ENCODE results near the gene NOP16. TPM values are rescaled to one million over a fixed set of nuclear protein-coding genes. Genes with fewer than 3 reads are reported as not detected.

Gene NOP16
- total and polyA plus RNA-seq, 8 donors: 4.3 to 55.8 (median 30.9) TPM; not detected in 1

DNA sequence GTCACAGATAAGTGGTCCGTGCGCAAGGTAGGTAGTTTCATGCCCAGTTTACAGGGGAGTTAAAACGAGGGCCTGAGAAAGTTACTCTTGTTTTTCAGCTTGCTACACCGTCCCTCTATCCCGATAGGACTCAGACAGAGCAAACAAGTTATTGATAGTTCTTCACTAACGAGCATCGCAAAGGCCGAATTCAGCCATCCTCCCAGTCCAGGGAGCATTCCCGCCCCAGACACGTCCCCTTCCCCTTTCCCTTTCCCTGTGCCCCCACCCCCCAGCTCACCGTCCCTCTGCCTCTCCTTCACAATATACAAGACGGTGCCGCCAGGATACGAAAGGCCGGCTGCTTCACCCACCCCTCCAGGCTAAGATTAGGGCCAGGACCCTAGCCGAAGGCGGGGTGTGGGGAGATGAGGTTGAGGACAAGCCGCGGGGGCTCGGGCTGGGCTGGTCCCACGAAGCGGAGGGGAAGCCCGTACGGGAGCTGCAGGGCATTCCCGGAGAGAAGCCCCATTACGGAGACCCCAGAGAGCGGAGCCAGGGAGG, 27.4 kb downstream of the NOP16 start:
- peaks cover 15 to 52% (median 41%) of the 10 kb centered on the region in 4 donors for H3K4me1 ChIP-seq
- no peaks in the 10 kb centered on the region for H3K9me3 ChIP-seq
- peak overlapping the region; percentile 80 to 98 (median 84) for H3K4me3 ChIP-seq
- peaks cover 0 to 7% (median 2%) of the 10 kb centered on the region in 3 donors for H3K27me3 ChIP-seq
- H3K27ac ChIP-seq: peak overlapping the region; percentile 72 to 89 (median 87)
- intact Hi-C loops (cut with DNase I; ENCODE audit: low total_unique reads): no loop called here
- DNase-seq: no peak
- H3K36me3 ChIP-seq: peaks cover 5 to 34% (median 33%) of the 10 kb centered on the region in 4 donors
- WGBS, 5 donors: 1 to 3% (median 1%) methylated on average over 27 of the region's 27 CpGs
- no peak for TF ChIP-seq POLR2A (IDR thresholded peaks at IDR 0.05)
- no peak for TF ChIP-seq EP300 (IDR thresholded peaks at IDR 0.05)
- no peak for TF ChIP-seq POLR2AphosphoS5 (IDR thresholded peaks at IDR 0.05)
- TF ChIP-seq, protein P1, sequence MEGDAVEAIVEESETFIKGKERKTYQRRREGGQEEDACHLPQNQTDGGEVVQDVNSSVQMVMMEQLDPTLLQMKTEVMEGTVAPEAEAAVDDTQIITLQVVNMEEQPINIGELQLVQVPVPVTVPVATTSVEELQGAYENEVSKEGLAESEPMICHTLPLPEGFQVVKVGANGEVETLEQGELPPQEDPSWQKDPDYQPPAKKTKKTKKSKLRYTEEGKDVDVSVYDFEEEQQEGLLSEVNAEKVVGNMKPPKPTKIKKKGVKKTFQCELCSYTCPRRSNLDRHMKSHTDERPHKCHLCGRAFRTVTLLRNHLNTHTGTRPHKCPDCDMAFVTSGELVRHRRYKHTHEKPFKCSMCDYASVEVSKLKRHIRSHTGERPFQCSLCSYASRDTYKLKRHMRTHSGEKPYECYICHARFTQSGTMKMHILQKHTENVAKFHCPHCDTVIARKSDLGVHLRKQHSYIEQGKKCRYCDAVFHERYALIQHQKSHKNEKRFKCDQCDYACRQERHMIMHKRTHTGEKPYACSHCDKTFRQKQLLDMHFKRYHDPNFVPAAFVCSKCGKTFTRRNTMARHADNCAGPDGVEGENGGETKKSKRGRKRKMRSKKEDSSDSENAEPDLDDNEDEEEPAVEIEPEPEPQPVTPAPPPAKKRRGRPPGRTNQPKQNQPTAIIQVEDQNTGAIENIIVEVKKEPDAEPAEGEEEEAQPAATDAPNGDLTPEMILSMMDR (IDR thresholded peaks at IDR 0.05): no peak

DNA sequence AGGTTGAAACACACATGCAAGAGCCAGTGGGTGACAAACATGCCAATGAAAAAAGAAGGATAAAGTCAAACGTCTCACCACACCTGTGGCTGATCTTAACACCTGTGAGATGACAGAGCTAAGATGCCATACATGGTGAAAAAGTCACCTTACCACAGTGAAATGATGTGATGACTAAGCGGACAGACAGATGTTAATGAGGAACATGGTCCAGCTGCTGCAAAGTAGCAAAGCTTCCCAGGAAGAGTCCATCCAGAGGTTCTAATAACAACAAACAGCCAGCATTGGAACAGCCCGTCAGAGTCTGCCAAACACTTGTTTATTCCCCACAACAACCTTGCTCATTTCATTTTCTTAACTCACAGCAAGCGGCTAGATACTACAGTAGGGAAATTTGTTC, 28.7 kb downstream of the NOP16 start:
- H3K4me3 ChIP-seq: peak overlapping the region in 3 of 4 donors; percentile 1 to 83 (median 80)

DNA sequence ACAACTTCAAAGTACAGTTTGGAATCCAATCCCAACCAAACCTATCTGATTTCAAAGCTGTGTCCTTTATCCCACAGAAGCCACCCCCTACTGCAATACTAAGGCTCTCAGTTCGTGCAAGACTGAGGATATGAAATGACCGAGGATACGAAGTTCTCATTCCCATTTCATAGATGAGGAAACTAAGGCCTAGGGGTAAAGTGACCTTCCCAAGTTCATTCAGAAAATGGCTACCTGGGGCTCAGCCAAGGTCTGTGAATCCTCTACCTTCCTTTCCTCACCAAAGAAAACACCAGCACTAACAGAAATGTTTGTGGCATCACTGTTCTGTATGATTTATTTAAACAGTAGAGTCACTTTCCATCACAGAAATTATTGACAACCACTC, 32.2 kb downstream of the NOP16 start:
- no peaks in the 10 kb centered on the region for H3K9me3 ChIP-seq
- intact Hi-C loops (cut with DNase I; ENCODE audit: low total_unique reads): no loop called here
- no peak overlapping the region for H3K27ac ChIP-seq
- peaks cover 32 to 82% (median 81%) of the 10 kb centered on the region in 4 donors for H3K36me3 ChIP-seq
- peaks cover 13 to 47% (median 22%) of the 10 kb centered on the region in 4 donors for H3K4me1 ChIP-seq
- no peak for DNase-seq
- TF ChIP-seq POLR2A (IDR thresholded peaks at IDR 0.05) (no peak), POLR2AphosphoS5 (IDR thresholded peaks at IDR 0.05) (no peak), EP300 (IDR thresholded peaks at IDR 0.05) (no peak)
- TF ChIP-seq, protein P1 (IDR thresholded peaks at IDR 0.05): no peak
- H3K4me3 ChIP-seq: no peak overlapping the region
- no peaks in the 10 kb centered on the region for H3K27me3 ChIP-seq
- WGBS, 5 donors: 90 to 98% (median 96%) methylated on average over 3 of the region's 3 CpGs

More for the DNA sequence above, 28.7 kb downstream of the NOP16 start:
- WGBS, 5 donors: 48 to 58% (median 52%) methylated on average over 4 of the region's 4 CpGs
- Histone ChIP-seq H3K27me3 (no peaks in the 10 kb centered on the region), H3K4me1 (peaks cover 14 to 55% (median 29%) of the 10 kb centered on the region in 4 donors), H3K27ac (no peak overlapping the region), H3K36me3 (peaks cover 5 to 47% (median 46%) of the 10 kb centered on the region in 4 donors), H3K9me3 (no peaks in the 10 kb centered on the region)
- DNase-seq: peak in 1 of 2 donors; percentile 8
- TF ChIP-seq POLR2AphosphoS5 (IDR thresholded peaks at IDR 0.05): no peak
- intact Hi-C loops (cut with DNase I; ENCODE audit: low total_unique reads): no loop called here

DNA sequence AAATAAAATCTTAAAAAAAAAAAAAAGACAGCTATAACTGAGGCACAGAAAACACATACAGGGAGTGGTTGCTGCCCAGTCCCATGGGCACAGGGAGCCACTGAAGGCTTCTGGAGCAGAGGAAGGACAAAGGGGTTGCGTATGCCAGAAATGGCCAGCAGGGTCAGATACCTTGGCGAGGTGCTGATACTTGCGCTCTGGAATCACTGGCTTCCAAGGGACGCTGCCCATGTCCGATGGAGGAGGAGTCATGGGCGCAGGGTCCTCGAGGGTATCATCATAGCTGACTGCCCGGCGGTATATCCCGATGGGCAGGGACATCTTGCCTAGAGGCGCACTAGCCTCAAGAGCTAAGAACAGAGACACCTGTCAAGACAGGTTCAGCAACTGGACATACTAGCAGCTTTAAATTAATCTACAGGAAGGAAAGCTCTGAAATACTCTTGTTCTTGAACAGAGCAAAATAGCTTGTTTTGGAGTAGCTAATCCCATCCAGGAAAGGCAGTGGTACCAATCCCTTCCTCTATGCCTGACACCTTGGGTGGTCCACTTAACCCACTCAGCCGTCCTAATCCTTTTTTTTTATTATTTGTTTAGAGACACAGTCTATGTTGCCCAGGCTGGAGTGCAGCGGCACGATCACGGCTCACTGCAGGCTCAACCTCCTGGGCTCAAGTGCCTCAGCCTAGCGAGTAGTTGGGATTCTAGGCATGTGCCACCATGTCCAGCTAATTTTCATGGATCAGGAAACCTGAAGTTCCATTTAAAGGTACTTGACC, 32.8 kb downstream of the NOP16 start:
- no peak for DNase-seq
- TF ChIP-seq POLR2AphosphoS5 (IDR thresholded peaks at IDR 0.05) (no peak), EP300 (IDR thresholded peaks at IDR 0.05) (no peak), POLR2A (IDR thresholded peaks at IDR 0.05) (no peak)
- TF ChIP-seq, protein P1 (IDR thresholded peaks at IDR 0.05): no peak
- Histone ChIP-seq H3K27ac (no peak overlapping the region), H3K36me3 (peaks cover 36 to 87% (median 86%) of the 10 kb centered on the region in 4 donors), H3K27me3 (no peaks in the 10 kb centered on the region), H3K4me3 (no peak overlapping the region), H3K9me3 (no peaks in the 10 kb centered on the region), H3K4me1 (peaks cover 11 to 41% (median 19%) of the 10 kb centered on the region in 4 donors)
- intact Hi-C loops (cut with DNase I; ENCODE audit: low total_unique reads): no loop called here
- WGBS, 5 donors: 86 to 90% (median 90%) methylated on average over 13 to 16 of the region's 16 CpGs
